GM19238 (cell line): Measurements from ENCODE around the gene KIRREL3.

ENCODE experiments used
- DNase-seq: peaks from one replicate; pipeline ENCODE4 v3.0.0; 2011; ENCODE audit warnings: low spot score; ENCODE audit not compliant: insufficient read length

Gene KIRREL3

GRCh38 chr11:126518071-126518971 lies 482.2 kb downstream of the KIRREL3 start:
- no peak for DNase-seq

- no peak for DNase-seq
Measured at GRCh38 chr11:126515501-126515900, 485.1 kb downstream of the KIRREL3 start.

GRCh38 chr11:126514061-126514693 lies 486.4 kb downstream of the KIRREL3 start:
- no peak for DNase-seq

- no peak for DNase-seq
Measured at GRCh38 chr11:126512741-126513715, 487.5 kb downstream of the KIRREL3 start.

- DNase-seq, result no peak
Measured at GRCh38 chr11:126512251-126512650, 488.3 kb downstream of the KIRREL3 start.

GRCh38 chr11:126511475-126512115 lies 489.0 kb downstream of the KIRREL3 start:
- DNase-seq, result no peak

GRCh38 chr11:126510621-126511370 lies 489.8 kb downstream of the KIRREL3 start:
- DNase-seq, result no peak

- DNase-seq, result no peak
Measured at GRCh38 chr11:126507646-126508045, 492.9 kb downstream of the KIRREL3 start.

GRCh38 chr11:126506789-126507188 lies 493.8 kb downstream of the KIRREL3 start:
- DNase-seq, result no peak

GRCh38 chr11:126502982-126503381 lies 497.6 kb downstream of the KIRREL3 start:
- no peak for DNase-seq

GRCh38 chr11:126502159-126502558 lies 498.4 kb downstream of the KIRREL3 start:
- no peak for DNase-seq

- DNase-seq, result no peak
Measured at GRCh38 chr11:126501641-126502040, 498.9 kb downstream of the KIRREL3 start.

- no peak for DNase-seq
Measured at GRCh38 chr11:126500981-126501380, 499.6 kb downstream of the KIRREL3 start.

- no peak for DNase-seq
Measured at GRCh38 chr11:126499131-126499752, 501.3 kb downstream of the KIRREL3 start.

- no peak for DNase-seq
Measured at GRCh38 chr11:126498281-126498680, 502.3 kb downstream of the KIRREL3 start.

GRCh38 chr11:126497581-126498122 lies 502.9 kb downstream of the KIRREL3 start:
- no peak for DNase-seq

- DNase-seq, result no peak
Measured at GRCh38 chr11:126496576-126497337, 503.8 kb downstream of the KIRREL3 start.

GRCh38 chr11:126495281-126496220 lies 505.0 kb downstream of the KIRREL3 start:
- no peak for DNase-seq
